Activated CD8-positive, alpha-beta memory T cell treated with anti-CD3 and anti-CD28 coated beads for 48 hours (primary cell): ENCODE results near the gene TPGS1.
A peak's percentile ranks its signal among the peaks of the same experiment; 100 is the strongest.
"Not testable (repeated sequence)": the region's sequence is repeated elsewhere in the genome, so short reads cannot be mapped to it uniquely, and the experiment has no call there.

Experiments
- DNase-seq, 3 experiments: peaks; one replicate each; pipeline ENCODE4 v3.0.0-alpha.2; 2020; ENCODE audit warnings: low read depth in 2 of 3, low spot score in 2 of 3

Gene TPGS1

GRCh38 chr19:475360-475759, 31.9 kb upstream of the TPGS1 start:
- DNase-seq: no peak

GRCh38 chr19:478236-478903, 28.9 kb upstream of the TPGS1 start:
- DNase-seq: no peak

- DNase-seq: no peak
Observed at GRCh38 chr19:478976-479375, 28.3 kb upstream of the TPGS1 start.

- DNase-seq: no peak
Observed at GRCh38 chr19:480016-480855, 27.1 kb upstream of the TPGS1 start.

GRCh38 chr19:481100-481499, 26.2 kb upstream of the TPGS1 start:
- not testable (repeated sequence) for DNase-seq

GRCh38 chr19:482186-483041, 24.9 kb upstream of the TPGS1 start:
- no peak for DNase-seq

GRCh38 chr19:483332-484072, 23.8 kb upstream of the TPGS1 start:
- no peak for DNase-seq

GRCh38 chr19:484494-484893, 22.8 kb upstream of the TPGS1 start:
- no peak for DNase-seq

- no peak for DNase-seq
Observed at GRCh38 chr19:485077-485476, 22.2 kb upstream of the TPGS1 start.

GRCh38 chr19:485583-486236, 21.6 kb upstream of the TPGS1 start:
- no peak for DNase-seq

GRCh38 chr19:488505-489417, 18.5 kb upstream of the TPGS1 start:
- peak; percentile 79 to 85 (median 84) for DNase-seq

GRCh38 chr19:489418-490196, 17.7 kb upstream of the TPGS1 start:
- no peak for DNase-seq

- no peak for DNase-seq
Observed at GRCh38 chr19:491146-491741, 16.1 kb upstream of the TPGS1 start.

- no peak for DNase-seq
Observed at GRCh38 chr19:492091-492531, 15.2 kb upstream of the TPGS1 start.

- DNase-seq: no peak
Observed at GRCh38 chr19:493391-494170, 13.7 kb upstream of the TPGS1 start.

GRCh38 chr19:494171-495080, 12.9 kb upstream of the TPGS1 start:
- DNase-seq: no peak

- DNase-seq: no peak
Observed at GRCh38 chr19:495081-495401, 12.3 kb upstream of the TPGS1 start.
